HG02938 (cell line): ENCODE measurements around the gene RTF2.

Experiments
- ATAC-seq: cut with Tn5 transposase; IDR thresholded peaks from one replicate; pipeline ENCODE4 v1.9.1; 2021; ENCODE audit warnings: mild to moderate bottlenecking, moderate library complexity; ENCODE audit not compliant: unreplicated experiment

Gene RTF2, protein sequence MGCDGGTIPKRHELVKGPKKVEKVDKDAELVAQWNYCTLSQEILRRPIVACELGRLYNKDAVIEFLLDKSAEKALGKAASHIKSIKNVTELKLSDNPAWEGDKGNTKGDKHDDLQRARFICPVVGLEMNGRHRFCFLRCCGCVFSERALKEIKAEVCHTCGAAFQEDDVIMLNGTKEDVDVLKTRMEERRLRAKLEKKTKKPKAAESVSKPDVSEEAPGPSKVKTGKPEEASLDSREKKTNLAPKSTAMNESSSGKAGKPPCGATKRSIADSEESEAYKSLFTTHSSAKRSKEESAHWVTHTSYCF

DNA sequence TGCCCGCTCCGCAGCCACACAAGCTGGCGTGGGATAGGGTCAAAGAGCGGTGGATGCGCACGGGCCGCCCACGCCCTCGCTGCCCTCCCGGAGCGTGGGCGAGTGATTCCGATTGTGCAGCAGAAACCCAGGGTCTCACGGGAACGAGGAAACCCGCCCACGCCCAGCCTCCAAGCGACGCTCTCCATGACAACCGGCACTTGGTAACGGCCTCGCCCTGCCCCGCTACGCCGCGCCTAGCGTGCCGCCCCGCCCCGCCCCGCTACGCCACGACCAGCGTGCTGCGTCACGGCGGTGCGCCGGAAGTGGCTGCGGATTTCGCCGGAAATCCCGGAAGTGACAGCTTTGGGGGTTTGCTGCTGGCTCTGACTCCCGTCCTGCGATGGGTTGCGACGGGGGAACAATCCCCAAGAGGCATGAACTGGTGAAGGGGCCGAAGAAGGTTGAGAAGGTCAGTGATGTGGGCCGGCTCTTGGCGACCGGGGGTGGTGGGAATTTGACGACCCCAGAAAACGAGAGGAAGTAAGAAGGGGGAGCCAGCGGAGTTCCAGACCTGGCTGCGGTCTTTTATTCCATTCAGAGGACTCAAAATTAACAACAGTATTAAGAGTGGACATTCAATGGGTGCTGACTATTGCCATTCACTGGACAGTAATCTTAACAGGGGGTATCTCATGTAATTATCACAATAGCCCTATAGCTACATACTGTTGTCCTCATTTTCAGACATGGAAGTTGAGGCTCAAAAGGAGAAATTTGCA lies at the start of gene RTF2:
Gene RTF2, plus strand, starts transcription at position 312 of the 761 bp plus-strand sequence. Its CDS starts 71 bp downstream, at position 383.
- ATAC-seq = peak; percentile 96

DNA sequence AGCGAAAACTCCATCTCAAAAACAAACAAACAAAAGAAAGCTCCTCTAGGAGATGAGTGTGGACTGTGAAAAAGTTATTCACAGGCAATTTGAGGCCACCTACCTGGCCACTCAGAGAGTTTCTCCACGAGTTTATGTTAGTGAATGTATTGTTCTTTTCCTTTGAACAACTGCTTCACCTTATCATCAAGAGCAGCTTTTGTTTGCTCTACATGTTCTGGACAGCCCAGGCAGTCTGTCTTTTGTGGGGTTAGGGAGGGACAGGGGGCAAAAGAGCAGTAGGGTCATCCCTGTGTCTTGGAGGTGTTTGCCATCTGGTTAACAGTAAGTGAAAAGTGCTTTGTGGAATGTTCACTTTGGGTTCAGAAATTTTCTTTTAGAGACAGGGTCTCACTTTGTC lies 48.4 kb upstream of the RTF2 start:
- no peak for ATAC-seq

DNA sequence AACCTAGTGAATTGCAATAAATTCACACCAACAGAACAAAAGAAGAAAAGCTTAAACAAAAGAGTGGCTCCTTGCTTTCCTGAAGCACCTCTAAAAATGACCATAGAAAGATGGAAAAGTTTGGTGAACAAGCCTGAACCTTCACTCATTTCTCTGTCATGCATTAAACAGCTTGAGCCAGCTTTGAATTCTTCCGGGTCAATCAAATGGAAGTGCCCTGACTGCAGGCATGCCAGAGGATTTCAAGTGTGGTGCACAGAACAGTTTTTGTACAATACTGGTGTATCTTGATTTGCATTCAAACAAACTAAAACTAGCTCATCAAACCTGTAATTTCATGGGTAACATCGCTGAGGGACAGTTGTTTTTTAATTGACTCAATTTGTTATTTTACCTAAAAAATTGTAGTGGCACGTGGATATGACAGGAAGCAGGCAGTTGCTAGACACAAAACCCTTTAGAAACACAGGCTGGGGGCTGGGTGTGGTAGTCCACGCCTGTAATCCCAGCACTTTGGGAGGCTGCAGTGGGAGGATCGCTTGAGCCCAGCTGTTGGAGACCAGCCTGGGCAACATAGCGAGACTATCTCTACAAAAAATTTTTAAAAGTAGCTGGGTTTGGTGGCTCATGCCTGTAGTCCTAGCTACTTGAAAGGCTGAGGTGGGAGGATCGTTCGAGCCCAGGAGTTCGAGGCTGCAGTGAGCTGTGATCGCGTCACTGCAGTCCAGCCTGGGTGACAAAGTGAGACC lies 47.3 kb upstream of the RTF2 start:
- no peak for ATAC-seq

DNA sequence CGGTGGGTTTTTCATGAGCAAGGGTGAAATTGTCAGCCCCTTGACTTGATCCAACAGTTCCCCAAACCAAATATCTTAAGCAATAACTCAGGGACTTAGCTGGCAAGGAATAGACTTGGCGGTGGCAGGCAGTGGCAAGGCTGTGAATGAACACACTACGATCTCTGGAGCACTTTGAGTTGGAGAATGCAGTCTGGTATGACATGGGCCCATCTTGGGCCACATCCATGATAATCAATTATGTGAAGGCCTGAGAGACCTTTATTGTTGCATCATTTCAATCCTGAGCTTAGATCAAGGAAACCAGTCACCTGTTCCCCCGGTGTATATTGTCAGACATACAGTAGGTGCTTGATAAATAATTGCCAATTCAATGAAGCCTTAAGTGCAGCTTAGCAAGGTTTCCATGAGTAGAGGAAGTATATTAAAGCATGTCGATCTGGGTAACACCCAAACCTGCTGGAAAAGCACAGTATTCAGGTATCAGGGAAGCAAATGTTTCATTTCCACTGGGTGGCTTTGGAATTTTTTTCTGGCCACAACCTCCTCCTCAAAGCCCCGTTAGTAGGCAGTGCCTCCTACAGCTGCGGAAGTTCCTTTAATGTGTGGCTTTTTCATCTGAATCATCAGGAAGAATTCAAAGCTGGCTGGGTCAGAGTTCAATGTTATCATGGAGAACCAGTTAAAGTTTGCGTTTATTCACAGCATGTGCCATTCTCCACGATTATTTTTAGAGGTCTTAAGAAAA lies 46.2 kb upstream of the RTF2 start:
- ATAC-seq = no peak

DNA sequence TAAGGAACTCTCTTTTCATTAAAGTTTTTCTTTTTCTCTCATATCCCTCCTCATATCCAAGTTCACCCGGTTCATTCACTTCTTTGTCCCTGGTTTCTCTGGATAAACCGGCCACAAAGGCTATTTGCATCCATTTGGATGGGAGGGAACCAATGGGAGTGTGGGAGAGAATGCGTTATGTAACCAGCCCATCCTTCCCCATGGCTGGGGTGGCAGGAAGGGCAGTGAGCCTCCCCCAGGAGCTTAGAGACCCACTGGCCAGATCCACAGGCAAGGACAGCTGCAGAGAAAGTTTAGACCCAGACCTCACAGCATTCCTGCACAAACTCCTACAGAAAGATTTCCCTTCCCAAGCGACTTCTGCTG lies 45.6 kb upstream of the RTF2 start:
- ATAC-seq = no peak

DNA sequence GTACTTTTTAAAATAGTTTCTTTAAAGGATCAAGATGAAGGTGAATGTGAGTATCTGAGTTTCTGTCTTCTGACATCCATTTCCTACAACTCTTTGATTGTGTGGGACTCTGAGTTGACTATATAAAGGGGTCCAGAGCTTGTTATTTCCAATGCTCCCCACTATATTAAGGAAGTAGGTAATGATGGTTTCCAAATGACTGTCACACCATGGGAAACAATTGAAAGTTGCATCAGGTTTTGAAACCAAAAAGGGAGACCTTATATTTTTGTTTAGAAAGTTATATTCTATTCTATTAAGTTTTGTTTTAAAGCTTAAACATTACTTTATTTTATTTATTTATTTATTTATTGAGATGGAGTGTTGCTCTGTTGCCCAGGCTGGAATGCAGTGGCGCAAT lies 45.2 kb upstream of the RTF2 start:
- no peak for ATAC-seq

DNA sequence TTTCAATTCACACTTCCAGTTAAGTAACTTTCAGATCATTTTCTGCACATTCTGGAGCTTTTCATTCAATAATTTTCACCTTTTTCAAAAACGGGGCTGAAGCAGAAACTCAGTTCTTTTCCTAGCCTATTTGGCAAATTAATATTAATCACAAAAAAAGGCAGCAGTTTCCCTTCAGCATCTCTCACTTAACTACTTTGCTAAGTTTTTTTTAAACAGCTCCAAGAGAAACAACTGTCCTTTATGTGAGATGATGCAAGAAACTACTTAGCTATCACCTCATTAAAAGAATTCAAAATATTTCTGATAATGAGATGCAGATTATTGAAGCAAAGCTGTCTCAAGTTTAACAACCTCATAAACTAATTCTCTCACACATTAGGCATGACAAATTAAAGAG lies 44.5 kb upstream of the RTF2 start:
- ATAC-seq = no peak

DNA sequence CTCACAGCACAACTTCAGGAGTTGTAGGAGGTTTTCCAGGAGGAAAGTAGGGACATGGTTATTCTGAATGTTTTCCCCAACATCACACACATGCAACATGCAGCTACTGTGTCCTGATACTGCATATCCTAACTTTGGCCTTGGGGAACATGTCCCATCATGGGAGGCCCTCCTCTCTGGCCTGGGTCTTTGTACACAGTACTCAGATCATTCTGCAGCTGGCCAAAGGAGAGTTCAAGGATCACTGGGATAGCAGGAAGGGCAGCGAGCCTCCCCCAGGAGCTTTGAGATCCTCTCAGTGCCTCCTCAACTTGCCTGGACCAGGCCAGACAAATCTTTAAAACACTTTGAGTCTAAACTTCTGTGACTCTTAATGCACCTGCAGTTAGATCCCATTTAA lies 43.5 kb upstream of the RTF2 start:
- no peak for ATAC-seq

DNA sequence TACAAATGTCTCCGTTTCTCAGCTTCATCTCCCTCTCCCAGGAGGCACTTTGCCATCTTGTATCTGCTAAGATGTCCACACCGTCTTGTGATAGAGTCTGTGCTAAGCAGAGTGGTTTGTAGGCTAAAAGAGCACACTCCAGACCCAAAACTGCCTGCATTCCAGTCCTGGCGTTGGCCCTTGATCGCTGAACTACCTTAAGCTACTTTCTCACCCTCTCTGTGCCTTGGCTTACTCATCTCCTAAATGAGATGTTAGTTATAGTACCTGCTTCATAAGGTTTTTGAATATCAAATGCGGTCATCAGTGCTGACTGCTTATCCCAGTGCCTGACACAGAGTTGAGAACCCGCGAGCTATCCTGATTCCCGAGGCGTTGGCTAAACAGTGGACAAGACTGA lies 42.4 kb upstream of the RTF2 start:
- ATAC-seq = no peak

DNA sequence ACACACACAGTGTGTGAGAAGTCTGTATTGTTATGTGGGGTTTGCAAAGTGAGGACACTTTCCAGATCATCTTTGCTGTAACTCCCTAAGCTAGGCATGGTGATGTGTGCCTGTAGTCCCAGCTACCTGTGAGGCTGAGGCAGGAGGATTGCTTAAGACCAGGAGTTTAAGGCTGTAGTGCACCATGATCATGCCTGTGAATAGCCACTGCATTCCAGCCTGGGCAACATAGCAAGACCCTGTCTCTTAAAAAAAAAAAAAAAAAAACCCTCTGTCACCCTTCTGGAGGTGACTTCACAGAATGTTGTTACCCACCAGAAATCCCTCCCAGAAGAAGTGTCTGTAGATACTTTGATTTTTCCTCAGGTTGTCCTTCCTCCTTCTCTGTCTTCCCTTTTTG lies 41.5 kb upstream of the RTF2 start:
- no peak for ATAC-seq

DNA sequence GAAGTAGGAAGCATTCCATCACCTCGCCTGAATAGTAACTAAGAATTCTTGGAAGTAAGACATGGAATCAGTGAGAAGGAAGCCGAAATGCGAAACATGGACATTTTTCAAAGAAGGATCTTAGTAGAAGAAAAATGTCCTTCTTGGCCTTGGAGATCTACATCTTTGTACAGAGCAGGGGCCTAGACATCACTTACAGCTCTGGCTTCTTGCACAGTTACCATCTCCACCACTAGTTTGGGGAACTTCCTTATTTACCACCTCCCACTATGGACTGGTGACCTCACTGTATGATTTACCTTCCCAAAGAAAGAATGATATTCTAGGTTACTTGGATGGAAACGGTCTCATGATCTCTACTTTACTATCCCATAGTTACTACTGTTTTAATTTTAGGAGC lies 40.6 kb upstream of the RTF2 start:
- ATAC-seq = no peak

DNA sequence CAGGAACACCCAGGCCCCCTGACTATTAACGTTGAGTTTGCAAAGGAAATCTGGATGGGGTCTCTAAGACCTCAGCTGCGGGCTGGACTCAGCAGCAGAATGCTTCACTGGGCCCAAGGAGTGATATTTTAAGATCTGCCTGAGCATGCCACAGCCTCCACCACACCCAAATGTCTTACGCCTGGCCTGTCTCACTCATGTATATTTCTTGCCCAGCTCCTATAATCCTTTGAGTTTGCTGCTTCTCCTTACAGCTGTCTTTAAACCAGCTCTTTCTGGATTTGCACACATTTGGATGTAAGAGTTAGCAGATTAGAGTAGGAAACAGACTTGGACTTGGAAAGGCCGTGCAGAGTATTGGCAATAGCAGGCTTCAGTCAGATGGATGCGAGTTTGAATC lies 40.0 kb upstream of the RTF2 start:
- no peak for ATAC-seq

DNA sequence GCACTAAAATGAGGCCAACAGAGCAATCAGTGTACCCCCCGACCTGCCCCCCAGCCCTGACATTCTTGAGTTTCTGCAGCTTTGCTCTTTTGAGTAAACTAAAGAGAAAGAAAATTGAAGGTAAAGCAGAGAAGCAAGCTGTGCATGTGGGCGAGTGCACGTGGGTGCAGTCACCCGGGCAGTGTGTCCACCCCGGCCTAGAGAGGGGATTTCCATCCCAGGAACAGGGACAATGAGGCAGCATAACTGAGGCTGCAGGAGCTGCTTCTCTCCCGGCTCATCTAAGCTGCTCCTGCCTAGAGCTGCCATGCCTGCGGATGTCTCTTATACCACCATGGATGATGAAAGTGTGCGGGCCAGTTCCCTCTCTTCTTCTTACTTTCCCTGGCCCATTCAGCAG lies 39.5 kb upstream of the RTF2 start:
- no peak for ATAC-seq

DNA sequence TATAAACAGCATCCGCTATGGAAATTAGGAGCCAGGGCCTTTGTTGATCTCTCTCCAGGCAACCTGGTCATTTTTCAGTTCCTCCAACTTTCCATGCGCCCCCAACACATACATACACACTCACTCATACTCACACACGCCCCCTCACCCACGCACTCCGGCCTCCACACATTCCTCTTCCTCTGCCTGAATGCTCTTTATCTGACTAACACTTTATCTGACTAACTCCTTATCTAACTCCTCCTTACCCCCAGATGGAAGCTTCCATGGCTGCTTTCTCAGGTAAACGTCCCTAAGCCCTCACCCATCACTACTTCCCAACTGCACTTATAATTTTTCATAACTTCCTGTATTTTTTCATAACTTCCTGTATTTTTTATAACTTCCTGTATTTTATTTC lies 38.9 kb upstream of the RTF2 start:
- no peak for ATAC-seq

DNA sequence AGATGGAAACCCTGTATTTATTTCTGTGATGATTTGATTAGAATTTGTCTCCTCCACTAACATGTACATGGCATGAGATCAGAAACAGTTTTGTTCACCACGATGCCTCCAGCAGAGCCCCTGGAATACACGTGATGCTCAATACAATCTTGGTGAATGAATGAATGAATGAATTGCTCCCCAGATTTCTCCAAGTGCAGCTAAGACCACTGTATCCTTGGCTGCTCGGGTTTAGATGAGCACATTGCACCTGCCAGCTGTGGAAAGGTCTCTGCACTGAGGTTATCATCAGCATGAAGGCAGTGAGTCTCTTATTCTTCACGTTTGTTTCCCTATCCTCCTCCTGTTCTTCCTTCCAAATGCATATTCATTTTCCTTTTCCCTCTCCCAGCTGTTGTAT lies 38.5 kb upstream of the RTF2 start:
- ATAC-seq = no peak

DNA sequence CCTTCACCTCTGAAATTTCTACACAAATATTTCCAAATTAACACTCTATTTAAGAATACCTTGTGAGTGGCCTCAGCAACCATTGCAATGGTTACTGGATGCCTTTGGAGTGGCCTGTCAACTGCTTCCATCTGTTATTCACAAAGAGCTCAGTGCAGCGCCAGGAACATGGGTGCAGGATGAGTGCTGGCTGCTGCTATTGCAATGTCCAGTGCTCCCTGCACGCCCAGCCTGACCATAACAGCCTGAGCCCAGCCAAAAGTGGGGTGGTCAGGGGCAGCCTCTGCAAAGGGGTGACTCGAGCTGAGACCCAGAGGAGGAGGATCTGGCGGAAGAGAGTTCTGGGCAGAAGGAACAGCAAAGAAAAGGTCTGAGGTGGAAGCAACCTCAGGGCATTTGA lies 38.0 kb upstream of the RTF2 start:
- ATAC-seq = no peak

DNA sequence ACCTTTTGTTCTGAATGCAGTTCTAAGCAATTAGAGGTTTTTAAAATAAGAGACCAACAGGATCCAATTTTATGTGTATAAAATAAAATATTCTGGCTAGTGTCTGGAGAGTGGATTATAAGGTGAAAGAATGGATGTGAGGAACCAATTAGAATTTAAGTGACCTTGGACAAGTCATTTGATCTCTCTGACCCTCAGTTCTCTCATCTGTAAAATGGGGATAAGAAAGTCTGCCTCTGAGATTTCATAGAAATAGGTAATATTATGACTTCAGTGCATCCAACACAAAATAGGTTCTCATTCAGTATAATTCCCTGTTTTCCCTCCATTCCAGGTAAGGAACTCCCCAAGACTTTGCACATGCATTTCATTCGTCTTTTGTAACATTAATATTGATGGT lies 37.5 kb upstream of the RTF2 start:
- ATAC-seq = no peak

DNA sequence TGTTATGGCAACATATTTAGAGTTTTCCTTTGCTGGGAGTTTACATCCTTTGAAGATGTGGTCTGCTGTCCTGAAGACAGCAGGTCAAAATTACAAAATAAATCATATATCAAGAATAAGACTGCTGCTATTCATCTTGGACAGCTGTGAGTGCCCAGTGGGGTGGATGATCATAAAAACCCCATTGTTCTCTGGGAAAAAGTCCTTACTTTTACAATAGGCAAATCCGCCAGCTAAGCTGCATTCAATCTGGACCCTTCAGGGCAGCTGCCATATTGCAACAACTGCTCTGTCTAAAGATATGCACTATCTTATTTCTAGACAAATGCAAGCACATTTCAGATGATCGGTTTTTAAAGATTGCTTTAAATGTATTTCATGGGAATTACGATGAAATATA lies 37.0 kb upstream of the RTF2 start:
- ATAC-seq = no peak

DNA sequence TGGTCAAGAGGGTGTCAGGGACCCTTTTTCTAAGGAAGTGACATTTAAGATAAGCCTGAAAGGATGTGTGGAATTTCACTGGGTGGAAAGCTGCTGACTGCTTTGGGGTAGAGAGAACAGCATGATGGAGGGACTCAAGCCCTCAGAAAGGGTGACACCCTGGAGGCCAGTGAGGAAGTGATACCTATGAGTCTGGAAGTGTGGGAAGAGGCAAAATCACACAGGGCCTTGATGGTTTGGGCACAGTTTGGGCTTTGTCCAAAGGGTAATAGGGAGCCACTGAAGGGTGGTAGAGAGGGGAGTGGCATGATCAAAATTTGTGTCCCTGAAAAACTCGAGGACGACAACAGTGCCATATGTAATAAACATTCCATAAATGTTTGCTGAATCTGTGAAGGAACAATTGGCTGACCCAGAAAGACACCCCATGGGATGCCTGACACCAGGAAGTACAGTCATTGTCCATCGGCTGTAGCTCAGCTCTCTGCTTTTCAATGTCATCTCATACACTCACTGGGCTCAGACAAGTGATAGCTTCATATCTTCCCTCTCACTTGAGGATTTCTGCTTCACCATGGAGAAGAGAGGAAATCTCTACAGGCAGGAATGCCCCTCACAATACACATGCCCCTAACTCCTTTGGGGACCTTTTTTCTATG lies 35.1 kb upstream of the RTF2 start:
- no peak for ATAC-seq

DNA sequence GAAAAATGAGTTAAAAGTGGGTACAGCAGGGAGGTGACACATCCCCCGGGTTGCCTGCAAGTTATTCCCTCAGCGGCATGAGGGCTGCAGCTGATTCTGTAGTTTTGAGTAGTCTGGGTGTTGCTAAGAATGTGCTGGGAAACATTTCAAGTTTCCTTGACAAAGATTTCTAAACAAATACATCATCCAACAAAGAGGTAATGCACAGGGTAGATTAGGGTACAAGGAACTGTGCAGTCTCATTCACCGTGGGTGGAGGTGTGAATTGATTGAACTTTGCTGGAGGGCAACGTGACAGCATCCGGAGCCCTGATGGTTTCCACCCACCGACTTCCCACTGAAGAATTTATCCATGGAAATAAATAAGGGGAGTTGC lies 34.6 kb upstream of the RTF2 start:
- ATAC-seq = no peak
